HG03066 (cell line): ENCODE data around the gene NKTR.

Experiments used
- ATAC-seq: cut with Tn5 transposase; IDR thresholded peaks from one replicate; pipeline ENCODE4 v1.9.1; 2021; ENCODE audit warnings: low read depth; ENCODE audit not compliant: unreplicated experiment

Gene NKTR

GRCh38 chr3:42675909-42676308, 75.4 kb downstream of the NKTR start:
- no peak for ATAC-seq

GRCh38 chr3:42678447-42678846, 78.0 kb downstream of the NKTR start:
- ATAC-seq: no peak

- no peak for ATAC-seq
Observed at GRCh38 chr3:42680271-42680670, 79.8 kb downstream of the NKTR start.

- no peak for ATAC-seq
Observed at GRCh38 chr3:42680806-42681205, 80.3 kb downstream of the NKTR start.

GRCh38 chr3:42681361-42682038, 81.0 kb downstream of the NKTR start:
- ATAC-seq: no peak

GRCh38 chr3:42682301-42683070, 82.0 kb downstream of the NKTR start:
- no peak for ATAC-seq

GRCh38 chr3:42683875-42684598, 83.6 kb downstream of the NKTR start:
- no peak for ATAC-seq

GRCh38 chr3:42684632-42685362, 84.3 kb downstream of the NKTR start:
- no peak for ATAC-seq

- ATAC-seq: no peak
Observed at GRCh38 chr3:42685363-42685881, 84.9 kb downstream of the NKTR start, which contains the start of gene KLHL40. Gene KLHL40, plus strand, starts transcription at chr3:42685537. Its CDS starts 82 bp downstream, at chr3:42685619.

- ATAC-seq: no peak
Observed at GRCh38 chr3:42685891-42686820, 85.7 kb downstream of the NKTR start.

DNA sequence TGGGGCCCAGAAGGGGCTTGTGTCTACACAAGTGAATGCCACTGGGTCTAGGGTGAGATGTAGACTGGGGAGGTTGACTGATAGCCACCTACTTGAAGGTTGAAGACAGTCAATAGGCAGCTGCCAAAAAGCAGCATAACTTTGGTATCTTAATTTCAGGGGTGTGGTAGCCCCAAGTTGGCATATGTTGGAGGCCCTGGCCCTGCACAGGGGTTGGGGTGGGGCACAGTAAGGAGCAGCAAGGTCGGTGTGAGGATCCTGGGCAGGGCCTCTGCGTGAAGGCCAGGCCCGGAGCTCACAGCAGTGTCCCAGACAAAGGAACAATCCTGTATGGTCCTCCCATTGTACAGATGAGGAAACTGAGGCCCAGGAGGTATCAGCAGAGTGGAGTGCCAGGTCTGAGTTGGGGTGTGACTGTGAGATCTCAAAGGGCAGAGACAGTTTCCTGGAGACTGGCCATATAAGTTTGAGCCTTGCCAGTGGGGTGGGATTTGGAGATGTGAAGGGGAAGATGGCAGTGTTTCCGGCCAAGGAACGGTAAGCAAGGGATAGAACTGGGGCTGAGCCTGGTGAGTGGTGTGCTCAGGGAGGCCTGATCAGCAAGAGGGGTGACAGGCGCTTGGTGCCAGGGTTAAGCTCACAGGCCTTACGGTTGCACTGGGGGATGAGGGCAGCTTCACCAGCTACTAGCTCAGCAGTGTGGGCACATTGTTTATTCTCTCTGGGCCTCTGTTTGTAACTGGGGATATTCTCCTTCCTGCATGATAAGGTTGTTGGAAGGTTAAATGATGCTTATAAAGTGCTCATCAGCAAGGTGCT, 86.6 kb downstream of the NKTR start:
- no peak for ATAC-seq

GRCh38 chr3:42688016-42688415, 87.5 kb downstream of the NKTR start:
- no peak for ATAC-seq

DNA sequence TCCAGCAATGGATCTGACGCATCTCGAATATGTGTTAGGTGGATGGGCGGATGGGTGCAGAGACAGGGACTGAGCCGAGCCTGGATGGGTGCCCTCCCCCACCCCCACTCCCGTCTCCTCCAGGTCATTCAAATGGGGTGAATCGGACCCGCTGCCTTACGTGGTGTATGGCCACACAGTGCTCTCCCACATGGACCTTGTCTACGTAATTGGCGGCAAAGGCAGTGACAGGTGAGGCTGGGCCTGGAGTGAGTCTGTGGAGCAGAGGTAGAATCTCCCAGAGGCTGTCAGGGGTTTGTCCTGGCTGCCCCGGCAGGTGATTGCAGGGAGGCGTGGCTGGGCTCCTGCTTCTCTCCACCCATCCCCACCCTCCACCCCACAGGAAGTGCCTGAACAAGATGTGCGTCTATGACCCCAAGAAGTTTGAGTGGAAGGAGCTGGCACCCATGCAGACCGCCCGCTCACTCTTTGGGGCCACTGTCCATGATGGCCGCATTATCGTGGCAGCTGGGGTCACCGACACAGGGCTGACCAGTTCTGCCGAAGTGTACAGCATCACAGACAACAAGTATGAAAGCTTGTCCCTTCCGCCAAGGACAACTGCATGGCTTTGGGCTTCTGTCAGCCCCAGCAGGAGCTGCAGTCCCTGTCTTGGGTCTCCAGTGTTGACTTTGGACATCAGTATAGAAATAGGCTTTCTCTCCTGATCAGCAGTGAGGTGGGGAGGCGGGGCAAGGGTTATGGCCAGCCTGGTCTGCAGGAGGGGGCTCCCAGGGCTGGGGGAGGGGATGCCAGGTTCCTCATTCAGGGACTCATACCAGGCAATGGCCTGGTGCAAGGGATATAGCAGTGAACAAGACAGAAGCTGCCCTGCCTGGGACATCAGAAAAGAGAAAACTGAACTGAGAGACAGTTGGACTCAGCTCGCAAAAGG, 88.3 kb downstream of the NKTR start:
- ATAC-seq: no peak

DNA sequence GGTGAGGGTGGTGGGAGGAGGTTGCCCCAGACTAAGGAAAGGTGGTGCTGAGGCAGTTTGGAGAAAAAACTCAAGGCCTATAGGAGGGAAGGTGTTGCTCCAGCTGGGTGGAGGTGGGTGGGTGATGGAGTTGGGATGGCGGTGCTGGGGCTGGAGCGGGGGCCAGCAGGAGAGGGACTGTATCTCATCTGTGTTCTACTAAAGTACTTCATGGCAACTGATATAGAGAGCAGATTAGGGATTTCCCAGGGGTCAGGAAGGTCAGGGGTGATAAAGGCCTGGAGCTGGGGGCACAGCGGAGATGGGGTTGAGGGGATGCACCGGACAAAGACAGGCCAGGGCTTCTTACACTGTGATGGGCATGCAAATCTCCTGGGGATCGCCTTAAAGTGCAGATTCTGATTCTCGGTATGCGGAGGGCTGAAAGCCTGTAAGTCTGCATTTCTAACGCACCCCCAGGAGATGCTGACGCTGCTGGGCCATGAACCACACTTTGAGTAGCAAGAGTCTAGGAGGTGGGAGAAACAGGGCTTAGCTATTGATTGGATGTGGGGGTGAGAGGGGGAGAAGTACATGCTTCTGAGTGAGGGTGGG, 89.0 kb downstream of the NKTR start:
- ATAC-seq: no peak

GRCh38 chr3:42690191-42690590, 89.7 kb downstream of the NKTR start:
- no peak for ATAC-seq

DNA sequence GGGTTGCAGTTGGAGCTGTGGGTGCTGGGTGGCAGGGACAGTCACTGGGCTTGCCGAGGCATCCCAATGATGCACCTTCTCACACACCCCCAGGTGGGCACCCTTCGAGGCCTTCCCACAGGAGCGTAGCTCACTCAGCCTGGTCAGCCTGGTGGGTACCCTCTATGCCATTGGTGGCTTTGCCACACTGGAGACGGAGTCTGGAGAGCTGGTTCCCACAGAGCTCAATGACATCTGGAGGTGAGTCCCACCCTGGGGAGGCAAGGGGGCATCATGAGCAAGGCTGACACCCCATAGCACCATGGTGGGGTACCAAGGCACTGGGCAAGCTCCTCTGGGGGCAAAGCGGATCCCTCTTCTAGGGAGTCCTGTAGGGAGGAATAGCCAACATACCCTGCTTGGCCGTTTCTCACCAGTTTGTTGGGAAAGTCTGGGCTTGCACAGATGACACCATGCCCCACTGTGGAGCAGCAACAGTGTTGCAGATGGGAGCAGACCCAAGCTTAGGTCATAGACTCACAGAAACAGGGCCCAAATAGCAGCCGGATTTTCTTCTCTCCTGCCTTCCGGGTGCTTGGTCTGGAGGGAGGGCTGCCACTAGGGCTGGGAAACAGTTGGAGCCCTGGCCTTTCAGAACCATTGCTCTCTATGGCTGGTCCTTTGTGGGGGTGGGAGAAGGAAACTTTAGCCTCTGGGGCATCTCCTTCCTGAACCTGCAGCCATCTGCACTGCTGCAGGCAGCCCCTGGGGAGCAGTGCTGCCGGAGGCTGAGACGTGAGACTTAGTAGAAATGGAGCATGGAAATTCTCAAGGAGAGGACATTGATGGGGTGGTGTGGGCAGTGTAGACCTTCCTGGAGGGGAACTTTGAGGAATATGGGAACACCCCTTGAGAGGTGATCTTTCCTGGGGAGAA, 90.5 kb downstream of the NKTR start:
- no peak for ATAC-seq
